GM23248 (cell line): ENCODE data around the gene NUDT14. TPM values are rescaled to one million over a fixed set of nuclear protein-coding genes. Genes with fewer than 3 reads are reported as not detected.

Source experiments
- DNase-seq: peaks from one replicate; pipeline ENCODE4 v3.0.0-alpha.2; 2015
- H2AFZ ChIP-seq: fragments of 200-600 bp; sonication (generic); 2 replicates; pipeline ENCODE4 v1.6.1; 2016; ENCODE audit warnings: antibody characterized with exemption
- H3F3A ChIP-seq: fragments of 200-600 bp; sonication (generic); 2 replicates; pipeline ENCODE4 v1.6.1; 2016; ENCODE audit warnings: mild to moderate bottlenecking, antibody characterized with exemption, mixed run types; ENCODE audit not compliant: insufficient read depth
- H3K27ac ChIP-seq: fragments of 200-600 bp; sonication (generic); 2 replicates; pipeline ENCODE4 v1.5.1; 2016; ENCODE audit warnings: mild to moderate bottlenecking
- H3K27me3 ChIP-seq: fragments of 200-600 bp; sonication (generic); replicated peaks from 2 replicates; pipeline ENCODE4 v1.6.1; 2016; ENCODE audit warnings: mild to moderate bottlenecking; ENCODE audit not compliant: insufficient read depth
- H3K36me3 ChIP-seq: fragments of 200-600 bp; sonication (generic); 2 replicates; pipeline ENCODE4 v1.6.1; 2016; ENCODE audit warnings: low read depth, mild to moderate bottlenecking
- H3K4me1 ChIP-seq: fragments of 200-600 bp; sonication (generic); 2 replicates; pipeline ENCODE4 v1.6.1; 2016; ENCODE audit warnings: mild to moderate bottlenecking; ENCODE audit not compliant: insufficient read depth
- H3K4me2 ChIP-seq: fragments of 200-600 bp; sonication (generic); one replicate; pipeline ENCODE4 v1.6.1; 2016; ENCODE audit warnings: mild to moderate bottlenecking; ENCODE audit not compliant: unreplicated experiment
- H3K4me3 ChIP-seq: fragments of 200-600 bp; sonication (generic); 2 replicates; pipeline ENCODE4 v1.5.1; 2016; ENCODE audit warnings: mild to moderate bottlenecking
- H3K79me2 ChIP-seq: fragments of 200-600 bp; sonication (generic); 2 replicates; pipeline ENCODE4 v1.6.1; 2016; ENCODE audit warnings: mild to moderate bottlenecking; ENCODE audit not compliant: insufficient read depth
- H3K9ac ChIP-seq: fragments of 200-600 bp; sonication (generic); 2 replicates; pipeline ENCODE4 v1.6.1; 2016; ENCODE audit warnings: mild to moderate bottlenecking
- H3K9me2 ChIP-seq: fragments of 200-600 bp; sonication (generic); 2 replicates; pipeline ENCODE4 v1.6.1; 2016; ENCODE audit warnings: mixed run types, mild to moderate bottlenecking, moderate library complexity; ENCODE audit not compliant: insufficient read depth
- H3K9me3 ChIP-seq: fragments of 200-600 bp; sonication (generic); one replicate; pipeline ENCODE4 v1.6.1; 2017; ENCODE audit warnings: low read depth
- H4K20me1 ChIP-seq: fragments of 200-600 bp; sonication (generic); 2 replicates; pipeline ENCODE4 v1.6.0; 2016; ENCODE audit not compliant: insufficient read depth
- EZH2 ChIP-seq: fragments of 200-600 bp; sonication (generic); IDR thresholded peaks from 2 replicates; pipeline ENCODE4 v1.6.1; 2018; ENCODE audit warnings: antibody characterized with exemption, mild to moderate bottlenecking; ENCODE audit not compliant: insufficient read depth, poor library complexity, severe bottlenecking
- EZH2phosphoT487 ChIP-seq: fragments of 200-600 bp; sonication (generic); IDR thresholded peaks from 2 replicates; pipeline ENCODE4 v1.6.1; 2018; ENCODE audit warnings: antibody characterized with exemption, moderate library complexity, mild to moderate bottlenecking, low read depth; ENCODE audit not compliant: insufficient read depth
- WGBS, 2 experiments: methylation state at CpG; one replicate each; pipeline ENCODE4 v1.1.6; 2015 to 2017; ENCODE audit warnings: low lambda C conversion rate in 2 of 2, low coverage in 1 of 2; ENCODE audit errors: missing lambda C conversion rate in 2 of 2; 5-methylcytosine and 5-hydroxymethylcytosine counted together
- in situ Hi-C: fragments of 300-500 bp; cut with MboI; formaldehyde crosslinking; loops from 2 replicates; pipeline ENCODE4 v1.15.0; 2020
- polyA plus RNA-seq: library from polyadenylated mRNA; unstranded; fragments of >200 nt; fragmentation: Nextera tagmentation; extraction: Ambion mirVana; gene quantifications from 2 replicates; pipeline ENCODE4 v1.2.1, GENCODE V29; 2016
- total RNA-seq: library from RNA; depleted of rRNA; stranded (reverse); fragments of >200 nt; shearing (Covaris generic); gene quantifications from 2 replicates; pipeline ENCODE4 v1.2.3, GENCODE V29; 2014

NUDT14 gene
- total and polyA plus RNA-seq, 2 experiments from 2014 or later = 8.6 to 10.8 TPM

DNA sequence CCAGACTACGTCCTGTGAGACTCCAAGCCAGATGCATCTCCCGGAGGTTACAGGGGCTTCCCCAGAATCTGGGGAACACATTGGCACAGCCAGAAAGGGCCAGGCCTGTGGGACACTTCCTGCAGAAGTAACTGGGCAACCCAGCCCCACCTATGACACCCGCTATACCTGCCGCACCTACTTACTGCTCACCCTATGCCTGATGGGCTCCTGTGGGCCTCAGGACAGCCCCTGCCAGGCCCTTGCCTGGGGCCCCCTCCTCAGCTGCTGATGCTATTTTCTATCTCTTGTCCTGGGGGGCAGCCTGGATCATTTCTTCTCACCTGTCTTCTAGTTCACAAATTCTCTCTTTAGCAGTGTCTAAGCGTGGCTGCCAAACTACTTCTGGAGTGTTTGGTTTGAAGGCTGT lies 41.3 kb downstream of the NUDT14 start:
- Histone ChIP-seq H4K20me1 (no peaks in the 10 kb centered on the region), H3K9me2 (no peaks in the 10 kb centered on the region), H3K36me3 (no peaks in the 10 kb centered on the region), H3K9me3 (no peaks in the 10 kb centered on the region), H3K9ac (no peak overlapping the region), H3K4me3 (no peak overlapping the region), H3K27ac (no peak overlapping the region), H3F3A (no peaks in the 10 kb centered on the region), H3K79me2 (no peaks in the 10 kb centered on the region), H2AFZ (no peak overlapping the region), H3K27me3 (no peaks in the 10 kb centered on the region), H3K4me1 (no peaks in the 10 kb centered on the region), H3K4me2 (no peak overlapping the region)
- WGBS, 2 experiments = 75 to 84% methylated on average over 5 of the region's 5 CpGs
- TF ChIP-seq EZH2 (no peak), EZH2phosphoT487 (no peak)
- no peak for DNase-seq
- in situ Hi-C loops = no loop called here

DNA sequence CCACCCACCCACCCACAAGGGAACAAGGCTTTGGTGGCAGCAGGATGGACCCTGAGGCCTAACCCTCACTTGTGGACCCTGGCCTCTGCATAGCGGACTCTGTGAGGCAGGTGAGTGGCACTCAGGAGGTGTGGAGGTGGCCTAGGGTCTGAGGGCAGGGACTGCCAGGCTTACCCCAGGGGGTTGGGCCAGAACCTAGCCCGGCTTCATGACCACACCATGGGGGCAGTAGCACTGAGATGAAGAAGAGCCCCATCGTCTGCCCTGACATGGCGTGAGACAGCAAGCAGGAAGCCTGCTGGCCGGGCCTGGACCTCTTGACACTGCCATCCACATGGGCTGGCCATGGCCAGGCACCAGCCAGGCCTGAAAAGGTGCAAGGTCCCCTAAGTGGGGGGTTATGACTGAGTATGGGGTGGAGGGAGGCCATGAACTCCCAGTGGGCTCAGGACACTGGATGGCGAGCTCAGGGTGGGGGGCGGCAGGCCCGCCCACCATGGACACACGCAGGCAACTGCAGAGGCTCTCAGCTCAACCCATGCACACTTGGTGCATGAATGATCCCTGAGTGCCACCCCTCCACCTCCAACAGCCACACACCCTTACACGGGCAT lies 41.8 kb downstream of the NUDT14 start:
- no peak overlapping the region for H3K4me2 ChIP-seq
- no peaks in the 10 kb centered on the region for H3F3A ChIP-seq
- no peaks in the 10 kb centered on the region for H4K20me1 ChIP-seq
- no peaks in the 10 kb centered on the region for H3K9me2 ChIP-seq
- H3K9ac ChIP-seq = no peak overlapping the region
- H3K79me2 ChIP-seq = no peaks in the 10 kb centered on the region
- H3K27ac ChIP-seq = no peak overlapping the region
- peaks cover 4% of the 10 kb centered on the region; the same call in 1 of the 2 replicates for H3K27me3 ChIP-seq
- no peaks in the 10 kb centered on the region for H3K4me1 ChIP-seq
- TF ChIP-seq EZH2 (no peak), EZH2phosphoT487 (no peak)
- no peaks in the 10 kb centered on the region for H3K36me3 ChIP-seq
- in situ Hi-C loops = no loop called here
- no peak for DNase-seq
- no peak overlapping the region for H2AFZ ChIP-seq
- H3K4me3 ChIP-seq = no peak overlapping the region
- no peaks in the 10 kb centered on the region for H3K9me3 ChIP-seq
- WGBS, 2 experiments = 41 to 43% methylated on average over 10 of the region's 10 CpGs

DNA sequence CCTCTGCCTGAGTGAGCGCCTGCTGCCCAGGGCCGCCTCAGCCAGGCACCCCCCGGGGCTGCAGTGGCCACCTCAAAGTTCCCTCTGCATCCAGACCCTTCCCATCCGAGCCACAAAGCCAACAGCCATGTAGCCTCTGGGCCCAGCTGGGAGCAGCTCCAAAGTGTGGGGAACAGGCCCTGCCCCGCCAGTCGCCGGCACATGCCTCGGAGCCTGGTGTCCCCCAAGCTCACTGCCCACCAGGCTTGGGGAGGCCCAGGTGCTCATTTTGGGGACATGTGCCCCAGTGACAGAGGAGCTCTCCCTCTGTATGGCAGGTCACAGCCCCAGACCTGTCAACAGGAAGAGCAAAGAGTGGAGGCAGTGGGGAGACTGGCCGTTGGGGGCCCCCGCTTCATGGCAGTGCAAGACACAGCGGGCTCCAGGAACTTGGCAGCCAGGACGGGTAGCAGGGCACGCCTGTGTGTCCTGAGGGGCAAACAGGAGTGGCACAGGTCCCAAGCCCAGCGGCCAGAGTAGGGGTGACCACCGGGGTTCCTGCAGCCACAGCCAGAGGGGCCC lies 42.5 kb downstream of the NUDT14 start:
- Histone ChIP-seq H3K27me3 (peaks cover 11% of the 10 kb centered on the region; the same call in 1 of the 2 replicates), H2AFZ (no peak overlapping the region), H3K27ac (no peak overlapping the region), H3K9me2 (no peaks in the 10 kb centered on the region), H3K4me1 (no peaks in the 10 kb centered on the region), H3K4me3 (no peak overlapping the region), H3K36me3 (no peaks in the 10 kb centered on the region), H3K4me2 (no peak overlapping the region), H4K20me1 (no peaks in the 10 kb centered on the region), H3K9ac (no peak overlapping the region), H3K79me2 (no peaks in the 10 kb centered on the region), H3K9me3 (no peaks in the 10 kb centered on the region), H3F3A (no peaks in the 10 kb centered on the region)
- DNase-seq = no peak
- no peak for TF ChIP-seq EZH2
- TF ChIP-seq EZH2phosphoT487 = no peak
- 76 to 80% methylated on average over 13 to 15 of the region's 15 CpGs for WGBS, 2 experiments
- in situ Hi-C loops = no loop called here

DNA sequence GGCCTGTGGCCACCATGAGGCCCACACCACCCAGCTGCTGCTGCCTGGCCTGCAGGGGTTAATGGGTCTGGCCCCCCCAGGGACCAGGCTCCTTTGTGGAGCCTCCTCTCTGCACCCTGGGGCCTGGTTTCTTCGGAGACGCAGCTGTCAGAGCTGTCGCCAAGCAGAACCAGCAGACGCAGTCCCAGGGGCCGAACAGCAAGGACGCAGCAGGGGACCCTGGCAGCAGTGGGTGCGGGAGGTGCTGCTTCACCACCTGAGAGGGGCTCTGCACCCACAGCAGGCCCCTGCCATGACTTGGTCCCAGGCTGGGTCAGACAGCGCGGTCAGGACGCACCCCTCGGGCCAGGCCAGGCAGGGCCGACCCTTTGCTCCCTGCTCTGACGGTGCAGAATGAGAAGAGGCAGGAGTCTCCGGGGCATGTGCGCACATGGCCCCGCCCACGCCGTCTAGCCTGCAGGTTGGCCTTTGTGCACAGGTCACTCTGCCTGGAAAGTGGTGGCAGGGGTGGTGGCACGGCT lies 43.0 kb downstream of the NUDT14 start:
- H4K20me1 ChIP-seq = no peaks in the 10 kb centered on the region
- no peak overlapping the region for H3K9ac ChIP-seq
- H3K79me2 ChIP-seq = no peaks in the 10 kb centered on the region
- H3F3A ChIP-seq = no peaks in the 10 kb centered on the region
- no peak overlapping the region for H3K4me2 ChIP-seq
- TF ChIP-seq EZH2 = no peak
- no peak for TF ChIP-seq EZH2phosphoT487
- no peaks in the 10 kb centered on the region for H3K9me3 ChIP-seq
- H3K27me3 ChIP-seq = peaks cover 16% of the 10 kb centered on the region; the same call in 1 of the 2 replicates
- no peak overlapping the region for H3K27ac ChIP-seq
- no peaks in the 10 kb centered on the region for H3K4me1 ChIP-seq
- WGBS, 2 experiments = 81 to 89% methylated on average over 17 of the region's 19 CpGs
- H3K4me3 ChIP-seq = no peak overlapping the region
- H3K36me3 ChIP-seq = no peaks in the 10 kb centered on the region
- DNase-seq = no peak
- no peak overlapping the region for H2AFZ ChIP-seq
- in situ Hi-C loops = no loop called here
- H3K9me2 ChIP-seq = no peaks in the 10 kb centered on the region
